ENCODE measurements around the gene SHC3. TPM values are rescaled to one million over a fixed set of nuclear protein-coding genes. Genes with fewer than 3 reads are reported as not detected.

The SHC3 gene
- polyA plus RNA-seq, 3 donors: not detected

GRCh38 chr9:89022902-89023301, 155.7 kb downstream of the SHC3 start:
- H3K4me2 ChIP-seq (replicated peaks; ENCODE audit: extremely low read depth, low read length, poor library complexity, severe bottlenecking): no peak overlapping the region
- intact Hi-C loops (cut with micrococcal nuclease): no loop called here
- peaks cover 21% of the 10 kb centered on the region for H3K4me1 Mint-ChIP-seq
- no peak for TF ChIP-seq CTCF (IDR thresholded peaks at IDR 0.05)
- H3K9me3 ChIP-seq (replicated peaks in 1 of 2; ENCODE audit: control insufficient read depth in 1 of 2, insufficient read depth in 1 of 2, low read length in 2 of 2): peaks cover 0 to 3% of the 10 kb centered on the region in 2 donors
- H3K27ac Mint-ChIP-seq: peak overlapping the region in 1 of 7 donors; percentile 25
- peaks cover 0 to 7% (median 0%) of the 10 kb centered on the region in 7 donors for H3K9me3 Mint-ChIP-seq
- H4K20me1 ChIP-seq (ENCODE audit: insufficient read depth, low read length): no peaks in the 10 kb centered on the region
- 83% methylated on average over 2 of the region's 2 CpGs for WGBS (ENCODE audit: insufficient coverage)
- peaks cover 26 to 27% of the 10 kb centered on the region in 2 donors for H3K4me1 ChIP-seq (ENCODE audit: control insufficient read depth in 1 of 2, insufficient read depth in 2 of 2, low read length in 2 of 2)
- no peak overlapping the region for H3K9ac ChIP-seq (ENCODE audit: insufficient read depth, low read length, poor library complexity, severe bottlenecking)
- no peak overlapping the region for H3K4me3 Mint-ChIP-seq
- H2AFZ ChIP-seq (ENCODE audit: insufficient read depth, low read depth, low read length, poor library complexity, severe bottlenecking): no peak overlapping the region
- no peak for DNase-seq
- H3K36me3 Mint-ChIP-seq: no peaks in the 10 kb centered on the region
- H3K27me3 ChIP-seq (ENCODE audit: control insufficient read depth in 2 of 2, insufficient read depth in 2 of 2, low read length in 2 of 2): no peaks in the 10 kb centered on the region
- no peaks in the 10 kb centered on the region for H3K79me2 ChIP-seq (ENCODE audit: insufficient read depth, low read length)
- no peak overlapping the region for H3K27ac ChIP-seq (ENCODE audit: low read depth in 1 of 2, low read length in 2 of 2)
- no peak overlapping the region for H3K4me3 ChIP-seq (replicated peaks in 1 of 3; ENCODE audit: low read depth in 2 of 3, low read length in 3 of 3)
- peaks cover 4 to 15% (median 6%) of the 10 kb centered on the region in 3 donors for H3K27me3 Mint-ChIP-seq (ENCODE audit: low read depth in 3 of 3)
- H3K36me3 ChIP-seq (replicated peaks in 1 of 2; ENCODE audit: control insufficient read depth in 1 of 2, insufficient read depth in 2 of 2, low read length in 2 of 2): no peaks in the 10 kb centered on the region

- no peak overlapping the region for H3K4me3 Mint-ChIP-seq
- H3K27me3 Mint-ChIP-seq (ENCODE audit: low read depth in 3 of 3): peaks cover 3 to 12% (median 6%) of the 10 kb centered on the region in 3 donors
- H3K36me3 Mint-ChIP-seq: no peaks in the 10 kb centered on the region
- H3K4me2 ChIP-seq (replicated peaks; ENCODE audit: extremely low read depth, low read length, poor library complexity, severe bottlenecking): no peak overlapping the region
- H3K27me3 ChIP-seq (ENCODE audit: control insufficient read depth in 2 of 2, insufficient read depth in 2 of 2, low read length in 2 of 2): no peaks in the 10 kb centered on the region
- H3K4me3 ChIP-seq (replicated peaks in 1 of 3; ENCODE audit: low read depth in 2 of 3, low read length in 3 of 3): no peak overlapping the region
- no peaks in the 10 kb centered on the region for H4K20me1 ChIP-seq (ENCODE audit: insufficient read depth, low read length)
- H3K36me3 ChIP-seq (replicated peaks in 1 of 2; ENCODE audit: control insufficient read depth in 1 of 2, insufficient read depth in 2 of 2, low read length in 2 of 2): no peaks in the 10 kb centered on the region
- no peak overlapping the region for H3K27ac ChIP-seq (ENCODE audit: low read depth in 1 of 2, low read length in 2 of 2)
- intact Hi-C loops (cut with micrococcal nuclease): no loop called here
- no peak for TF ChIP-seq CTCF (IDR thresholded peaks at IDR 0.05)
- H3K79me2 ChIP-seq (ENCODE audit: insufficient read depth, low read length): no peaks in the 10 kb centered on the region
- H3K27ac Mint-ChIP-seq: no peak overlapping the region
- H2AFZ ChIP-seq (ENCODE audit: insufficient read depth, low read depth, low read length, poor library complexity, severe bottlenecking): no peak overlapping the region
- DNase-seq: no peak
- WGBS (ENCODE audit: insufficient coverage): 89% methylated on average over 4 of the region's 15 CpGs
- peaks cover 0 to 10% (median 3%) of the 10 kb centered on the region in 7 donors for H3K9me3 Mint-ChIP-seq
- peaks cover 19 to 20% of the 10 kb centered on the region in 2 donors for H3K4me1 ChIP-seq (ENCODE audit: control insufficient read depth in 1 of 2, insufficient read depth in 2 of 2, low read length in 2 of 2)
- peaks cover 20% of the 10 kb centered on the region for H3K4me1 Mint-ChIP-seq
- H3K9me3 ChIP-seq (replicated peaks in 1 of 2; ENCODE audit: control insufficient read depth in 1 of 2, insufficient read depth in 1 of 2, low read length in 2 of 2): peaks cover 0 to 3% of the 10 kb centered on the region in 2 donors
- H3K9ac ChIP-seq (ENCODE audit: insufficient read depth, low read length, poor library complexity, severe bottlenecking): no peak overlapping the region
These were observed 156.4 kb downstream of the SHC3 start for GRCh38 chr9:89022001-89022759.
